Prostate gland (tissue), 2 donors: Measurements from ENCODE around the gene IRF9.

Experiments
- POLR2A ChIP-seq: fragments of 450-650 bp; IDR thresholded peaks from one replicate; pipeline ENCODE4 v1.6.1; 2016; ENCODE audit warnings: antibody characterized with exemption, mild to moderate bottlenecking
- POLR2AphosphoS5 ChIP-seq: sonication (generic); formaldehyde crosslinking; IDR thresholded peaks from one replicate; pipeline ENCODE4 v1.6.1; 2017; ENCODE audit warnings: antibody characterized with exemption
- TF ChIP-seq, protein P1 (sequence below), 4 experiments: fragments of 200-600 bp in 2 of 4; fragments of 450-650 bp in 2 of 4; sonication (generic) in 2 of 4; IDR thresholded peaks; 1 replicate in 3 of 4; 2 replicates in 1 of 4; pipeline ENCODE4 v1.5.1; 2016 to 2019; ENCODE audit warnings: antibody characterized with exemption in 4 of 4, mild to moderate bottlenecking in 2 of 4, moderate library complexity in 2 of 4

DNA sequence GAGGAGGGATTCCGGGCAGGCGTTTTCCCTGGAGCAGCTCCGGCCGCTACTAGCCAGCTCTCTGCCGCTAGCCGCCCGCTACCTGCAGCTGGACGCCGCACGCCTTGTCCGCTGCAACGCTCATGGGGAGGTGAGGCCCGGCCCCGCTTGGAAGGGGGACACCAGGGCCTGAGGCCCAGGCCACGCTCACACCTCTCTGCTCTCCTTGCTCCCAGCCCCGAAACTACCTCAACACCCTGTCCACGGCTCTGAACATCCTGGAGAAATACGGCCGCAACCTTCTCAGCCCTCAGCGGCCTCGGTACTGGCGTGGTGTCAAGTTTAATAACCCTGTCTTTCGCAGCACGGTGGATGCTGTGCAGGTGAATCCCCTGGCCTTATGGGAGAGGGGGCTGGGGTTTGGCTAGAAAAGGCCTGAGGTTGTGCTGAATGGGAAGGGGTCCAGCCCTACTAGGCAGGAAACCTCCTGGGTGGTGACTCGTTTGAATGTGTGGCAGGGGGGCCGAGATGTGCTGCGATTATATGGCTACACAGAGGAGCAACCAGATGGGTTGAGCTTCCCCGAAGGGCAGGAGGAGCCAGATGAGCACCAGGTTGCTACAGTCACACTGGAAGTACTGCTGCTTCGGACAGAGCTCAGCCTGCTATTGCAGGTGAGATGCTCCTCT is 13.2 kb upstream of the IRF9 start:
- TF ChIP-seq, protein P1, sequence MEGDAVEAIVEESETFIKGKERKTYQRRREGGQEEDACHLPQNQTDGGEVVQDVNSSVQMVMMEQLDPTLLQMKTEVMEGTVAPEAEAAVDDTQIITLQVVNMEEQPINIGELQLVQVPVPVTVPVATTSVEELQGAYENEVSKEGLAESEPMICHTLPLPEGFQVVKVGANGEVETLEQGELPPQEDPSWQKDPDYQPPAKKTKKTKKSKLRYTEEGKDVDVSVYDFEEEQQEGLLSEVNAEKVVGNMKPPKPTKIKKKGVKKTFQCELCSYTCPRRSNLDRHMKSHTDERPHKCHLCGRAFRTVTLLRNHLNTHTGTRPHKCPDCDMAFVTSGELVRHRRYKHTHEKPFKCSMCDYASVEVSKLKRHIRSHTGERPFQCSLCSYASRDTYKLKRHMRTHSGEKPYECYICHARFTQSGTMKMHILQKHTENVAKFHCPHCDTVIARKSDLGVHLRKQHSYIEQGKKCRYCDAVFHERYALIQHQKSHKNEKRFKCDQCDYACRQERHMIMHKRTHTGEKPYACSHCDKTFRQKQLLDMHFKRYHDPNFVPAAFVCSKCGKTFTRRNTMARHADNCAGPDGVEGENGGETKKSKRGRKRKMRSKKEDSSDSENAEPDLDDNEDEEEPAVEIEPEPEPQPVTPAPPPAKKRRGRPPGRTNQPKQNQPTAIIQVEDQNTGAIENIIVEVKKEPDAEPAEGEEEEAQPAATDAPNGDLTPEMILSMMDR (IDR thresholded peaks at IDR 0.05): no peak
- TF ChIP-seq POLR2AphosphoS5: no peak
- TF ChIP-seq POLR2A: no peak
